Neural cell (in vitro differentiated cells): ENCODE results near the gene TMTC3. TPM values are rescaled to one million over a fixed set of nuclear protein-coding genes. Genes with fewer than 3 reads are reported as not detected.

Source experiments
- H2AFZ ChIP-seq: fragments of 200-600, 300-800 bp; sonication (generic), shearing (Covaris generic); 2 replicates; pipeline ENCODE4 v1.6.0; 2014; ENCODE audit warnings: low read depth, mild to moderate bottlenecking, antibody characterized with exemption, low read length, moderate library complexity
- H3F3A ChIP-seq: fragments of 200-600 bp; shearing (Covaris generic); 2 replicates; pipeline ENCODE4 v1.6.1; 2016; ENCODE audit warnings: mild to moderate bottlenecking, moderate library complexity, mixed read lengths, antibody characterized with exemption, low read length; ENCODE audit not compliant: insufficient read depth, poor library complexity, severe bottlenecking
- H3K27ac ChIP-seq: fragments of 200-600, 300-800 bp; sonication (generic), shearing (Covaris generic); 2 replicates; pipeline ENCODE4 v1.5.1; 2014; ENCODE audit warnings: mild to moderate bottlenecking, low read length, moderate library complexity
- H3K27me3 ChIP-seq: fragments of 300-800, 200-600 bp; sonication (generic), shearing (Covaris generic); 2 replicates; pipeline ENCODE4 v1.6.0; 2014; ENCODE audit warnings: mild to moderate bottlenecking, low read depth, low read length, moderate library complexity; ENCODE audit not compliant: insufficient read depth
- H3K36me3 ChIP-seq: fragments of 300-800, 200-600 bp; sonication (generic), shearing (Covaris generic); 2 replicates; pipeline ENCODE4 v1.5.1; 2014; ENCODE audit warnings: mild to moderate bottlenecking, antibody characterized with exemption, low read length, moderate library complexity; ENCODE audit not compliant: insufficient read depth
- H3K4me2 ChIP-seq: fragments of 300-800, 200-600 bp; sonication (generic), shearing (Covaris generic); 2 replicates; pipeline ENCODE4 v1.6.0; 2014; ENCODE audit warnings: mild to moderate bottlenecking, low read length
- H3K4me3 ChIP-seq: fragments of 300-800, 200-600 bp; sonication (generic), shearing (Covaris generic); 2 replicates; pipeline ENCODE4 v1.5.1; 2014; ENCODE audit warnings: mild to moderate bottlenecking, low read length, moderate library complexity
- H3K79me2 ChIP-seq: fragments of 200-600 bp; shearing (Covaris generic); replicated peaks from 2 replicates; pipeline ENCODE4 v1.6.0; 2014; ENCODE audit warnings: mild to moderate bottlenecking, low read length, moderate library complexity; ENCODE audit not compliant: insufficient read depth
- H3K9ac ChIP-seq: fragments of 300-800, 200-600 bp; sonication (generic), shearing (Covaris generic); 2 replicates; pipeline ENCODE4 v1.6.1; 2016; ENCODE audit warnings: mild to moderate bottlenecking, low read length, mixed read lengths
- H3K9me2 ChIP-seq: fragments of 200-600 bp; shearing (Covaris generic); 2 replicates; pipeline ENCODE4 v1.6.1; 2016; ENCODE audit warnings: mild to moderate bottlenecking, low read length, mixed read lengths; ENCODE audit not compliant: insufficient read depth
- H3K9me3 ChIP-seq: fragments of 200-600, 300-800 bp; sonication (generic), shearing (Covaris generic); 2 replicates; pipeline ENCODE4 v1.6.1; 2016; ENCODE audit warnings: mild to moderate bottlenecking, mixed run types, low read length, moderate library complexity, mixed read lengths
- H4K20me1 ChIP-seq: fragments of 200-600 bp; shearing (Covaris generic); 2 replicates; pipeline ENCODE4 v1.6.1; 2016; ENCODE audit warnings: mild to moderate bottlenecking, mixed run types; ENCODE audit not compliant: insufficient read depth
- CTCF ChIP-seq: fragments of 450-650 bp; IDR thresholded peaks from 2 replicates; pipeline ENCODE4 v1.5.1; 2014; ENCODE audit warnings: antibody characterized with exemption, mild to moderate bottlenecking, moderate library complexity; ENCODE audit not compliant: poor library complexity, severe bottlenecking
- EP300 ChIP-seq: fragments of 450-650 bp; conservative IDR thresholded peaks from 2 replicates; pipeline ENCODE4 v1.6.1; 2014; ENCODE audit warnings: antibody characterized with exemption, mild to moderate bottlenecking, moderate library complexity; ENCODE audit not compliant: poor library complexity, severe bottlenecking
- EZH2 ChIP-seq: fragments of 200-600, 300-800 bp; shearing (Covaris generic), sonication (generic); IDR thresholded peaks from 2 replicates; pipeline ENCODE4 v1.6.1; 2014; ENCODE audit warnings: antibody characterized with exemption, low read length, borderline replicate concordance, mild to moderate bottlenecking; ENCODE audit not compliant: insufficient read depth, poor library complexity, severe bottlenecking
- MXI1 ChIP-seq: fragments of 450-650 bp; conservative IDR thresholded peaks from 2 replicates; pipeline ENCODE4 v1.6.1; 2014; ENCODE audit warnings: antibody characterized with exemption, mild to moderate bottlenecking; ENCODE audit not compliant: poor library complexity, severe bottlenecking
- POLR2AphosphoS5 ChIP-seq: IDR thresholded peaks from 2 replicates; pipeline ENCODE4 v1.6.1; 2012
- RAD21 ChIP-seq: fragments of 450-650 bp; conservative IDR thresholded peaks from 2 replicates; pipeline ENCODE4 v1.6.1; 2014; ENCODE audit warnings: antibody characterized with exemption, mild to moderate bottlenecking, moderate library complexity
- REST ChIP-seq: IDR thresholded peaks from 2 replicates; pipeline ENCODE4 v1.6.1; 2012; ENCODE audit warnings: borderline replicate concordance
- SMC3 ChIP-seq: fragments of 450-650 bp; conservative IDR thresholded peaks from 2 replicates; pipeline ENCODE4 v1.6.1; 2014; ENCODE audit warnings: antibody characterized with exemption, mild to moderate bottlenecking, moderate library complexity; ENCODE audit not compliant: poor library complexity
- TAF1 ChIP-seq: IDR thresholded peaks from 2 replicates; pipeline ENCODE4 v1.6.1; 2012; ENCODE audit warnings: low read depth
- polyA plus RNA-seq: library from polyadenylated mRNA; depleted of rRNA; stranded (reverse); fragments of >200 nt; gene quantifications from 2 replicates; pipeline ENCODE4 v1.2.3, GENCODE V29; 2014

TMTC3 gene
- polyA plus RNA-seq, 1 donor from 2014 or later, result 17.2 TPM

GRCh38 chr12:88194868-88195267, 52.8 kb downstream of the TMTC3 start:
- no peak for TF ChIP-seq EZH2
- TF ChIP-seq CTCF, result no peak
- no peak for TF ChIP-seq RAD21
- no peak for TF ChIP-seq POLR2AphosphoS5
- TF ChIP-seq REST, result no peak
- H3K79me2 ChIP-seq, result no peaks in the 10 kb centered on the region

GRCh38 chr12:88200029-88200428, 57.9 kb downstream of the TMTC3 start:
- Histone ChIP-seq H3K9ac (no peak overlapping the region), H3K27ac (no peak overlapping the region), H2AFZ (no peak overlapping the region), H3K79me2 (no peaks in the 10 kb centered on the region), H3F3A (no peaks in the 10 kb centered on the region), H3K36me3 (peaks cover 4% of the 10 kb centered on the region), H3K9me2 (no peaks in the 10 kb centered on the region), H4K20me1 (no peaks in the 10 kb centered on the region), H3K4me2 (no peak overlapping the region), H3K27me3 (no peaks in the 10 kb centered on the region), H3K9me3 (no peaks in the 10 kb centered on the region), H3K4me3 (no peak overlapping the region)
- TF ChIP-seq CTCF, result no peak
- TF ChIP-seq EP300, result no peak
- no peak for TF ChIP-seq MXI1
- no peak for TF ChIP-seq RAD21
- TF ChIP-seq TAF1, result no peak
- no peak for TF ChIP-seq EZH2
- no peak for TF ChIP-seq POLR2AphosphoS5
- no peak for TF ChIP-seq SMC3
- TF ChIP-seq REST, result no peak

More at GRCh38 chr12:88194868-88195267, 52.8 kb downstream of the TMTC3 start:
- H3K4me2 ChIP-seq, result no peak overlapping the region
- H3K27me3 ChIP-seq, result no peaks in the 10 kb centered on the region
- no peaks in the 10 kb centered on the region for H3F3A ChIP-seq
- peaks cover 4% of the 10 kb centered on the region for H3K36me3 ChIP-seq
- no peak overlapping the region for H2AFZ ChIP-seq
- H3K4me3 ChIP-seq, result no peak overlapping the region
- H3K9me2 ChIP-seq, result no peaks in the 10 kb centered on the region
- no peak overlapping the region for H3K27ac ChIP-seq
- no peaks in the 10 kb centered on the region for H3K9me3 ChIP-seq
- H3K9ac ChIP-seq, result no peak overlapping the region
- no peaks in the 10 kb centered on the region for H4K20me1 ChIP-seq
